Subcutaneous adipose tissue (tissue), 4 donors: ENCODE data around the gene SERPINB5. TPM values are rescaled to one million over a fixed set of nuclear protein-coding genes. Genes with fewer than 3 reads are reported as not detected.

Source experiments
- total RNA-seq, 4 donors: library from RNA; depleted of rRNA; stranded (reverse); fragments of >200 nt; gene quantifications; one replicate each; pipeline ENCODE4 v1.1.0, GENCODE V29; 2016
- TF ChIP-seq, protein P1 (sequence below): fragments of 450-650 bp; IDR thresholded peaks from one replicate; pipeline ENCODE4 v1.5.1; 2016; ENCODE audit warnings: low read depth, mild to moderate bottlenecking, control low read depth, antibody characterized with exemption, moderate library complexity

The SERPINB5 gene
- total RNA-seq, 4 donors from 2014 or later = not detected

GRCh38 chr18:63523660-63524059 is 46.9 kb downstream of the SERPINB5 start:
- TF ChIP-seq, protein P1, sequence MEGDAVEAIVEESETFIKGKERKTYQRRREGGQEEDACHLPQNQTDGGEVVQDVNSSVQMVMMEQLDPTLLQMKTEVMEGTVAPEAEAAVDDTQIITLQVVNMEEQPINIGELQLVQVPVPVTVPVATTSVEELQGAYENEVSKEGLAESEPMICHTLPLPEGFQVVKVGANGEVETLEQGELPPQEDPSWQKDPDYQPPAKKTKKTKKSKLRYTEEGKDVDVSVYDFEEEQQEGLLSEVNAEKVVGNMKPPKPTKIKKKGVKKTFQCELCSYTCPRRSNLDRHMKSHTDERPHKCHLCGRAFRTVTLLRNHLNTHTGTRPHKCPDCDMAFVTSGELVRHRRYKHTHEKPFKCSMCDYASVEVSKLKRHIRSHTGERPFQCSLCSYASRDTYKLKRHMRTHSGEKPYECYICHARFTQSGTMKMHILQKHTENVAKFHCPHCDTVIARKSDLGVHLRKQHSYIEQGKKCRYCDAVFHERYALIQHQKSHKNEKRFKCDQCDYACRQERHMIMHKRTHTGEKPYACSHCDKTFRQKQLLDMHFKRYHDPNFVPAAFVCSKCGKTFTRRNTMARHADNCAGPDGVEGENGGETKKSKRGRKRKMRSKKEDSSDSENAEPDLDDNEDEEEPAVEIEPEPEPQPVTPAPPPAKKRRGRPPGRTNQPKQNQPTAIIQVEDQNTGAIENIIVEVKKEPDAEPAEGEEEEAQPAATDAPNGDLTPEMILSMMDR = no peak

- TF ChIP-seq, protein P1 = no peak
Observed at GRCh38 chr18:63527251-63527650, 50.5 kb downstream of the SERPINB5 start.

DNA sequence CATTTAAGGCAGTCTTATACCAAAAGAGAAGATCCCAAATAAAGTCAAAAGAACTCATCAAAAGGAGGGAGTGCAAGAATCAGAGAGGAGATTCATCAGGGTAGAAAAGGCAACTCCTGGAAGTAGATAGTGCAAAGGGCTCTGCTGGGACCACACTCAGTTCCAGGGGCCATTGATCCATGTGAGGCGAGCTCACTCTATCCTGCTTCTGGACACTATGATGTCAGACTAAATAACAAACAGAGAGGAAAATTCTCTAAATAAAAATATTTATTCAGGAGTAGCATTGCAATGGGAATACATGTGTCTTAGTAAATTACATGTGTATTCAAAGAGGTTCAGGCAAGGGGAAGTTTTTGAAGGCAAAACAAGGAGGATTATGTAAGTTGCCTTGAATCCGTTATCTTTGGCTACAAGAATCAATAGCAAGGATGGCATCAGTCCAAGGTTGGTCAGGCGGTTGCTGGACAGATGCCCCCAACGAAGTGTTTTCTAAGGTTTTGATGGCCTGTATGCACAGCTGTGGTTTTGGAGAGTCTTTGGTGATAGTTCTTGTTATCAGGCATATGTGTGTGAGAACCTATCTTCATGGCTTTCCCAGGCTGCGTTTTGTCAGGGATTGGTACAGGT is 52.2 kb downstream of the SERPINB5 start:
- TF ChIP-seq, protein P1 = no peak

- TF ChIP-seq, protein P1 = no peak
Observed at GRCh38 chr18:63532471-63532870, 55.7 kb downstream of the SERPINB5 start.

GRCh38 chr18:63534615-63535014 is 57.9 kb downstream of the SERPINB5 start:
- TF ChIP-seq, protein P1 = no peak

- TF ChIP-seq, protein P1 = no peak
Observed at GRCh38 chr18:63539904-63540510, 63.2 kb downstream of the SERPINB5 start.

DNA sequence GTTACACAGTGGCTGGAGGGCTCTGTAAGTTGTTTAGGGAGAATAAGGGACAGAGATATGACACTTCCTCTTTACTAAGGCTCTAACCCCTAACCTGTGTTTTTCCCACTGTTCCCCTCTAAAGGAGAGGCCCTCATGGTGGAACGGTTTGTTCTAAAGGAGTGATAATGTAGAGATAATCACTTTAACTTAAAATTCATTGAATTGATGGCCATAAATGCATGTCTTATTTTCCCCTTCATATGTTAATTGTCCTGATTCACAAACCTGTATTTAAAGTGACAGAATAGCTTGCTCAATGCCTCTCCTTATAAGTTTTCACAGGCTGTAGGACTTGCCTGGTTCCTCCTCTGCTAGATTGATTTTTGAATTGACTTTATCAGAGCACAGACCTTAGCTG is 65.3 kb downstream of the SERPINB5 start, which contains the start of gene SERPINB12:
SERPINB12 (plus strand) TSS at position 301 of the 400 bp plus-strand sequence. CDS start 13,791 bp downstream, outside the sequence.
- TF ChIP-seq, protein P1 = no peak
